NCI-H187 treated with DMSO at 0.1 percent for 48 hours (cell line): ENCODE measurements around the gene ELF1.
"Not testable (repeated sequence)": the region's sequence is repeated elsewhere in the genome, so short reads cannot be mapped to it uniquely, and the experiment has no call there.

Experiments
- DNase-seq: peaks from one replicate; lab custom pipeline; 2025; lab: John Stamatoyannopoulos, UW

Gene ELF1

DNA sequence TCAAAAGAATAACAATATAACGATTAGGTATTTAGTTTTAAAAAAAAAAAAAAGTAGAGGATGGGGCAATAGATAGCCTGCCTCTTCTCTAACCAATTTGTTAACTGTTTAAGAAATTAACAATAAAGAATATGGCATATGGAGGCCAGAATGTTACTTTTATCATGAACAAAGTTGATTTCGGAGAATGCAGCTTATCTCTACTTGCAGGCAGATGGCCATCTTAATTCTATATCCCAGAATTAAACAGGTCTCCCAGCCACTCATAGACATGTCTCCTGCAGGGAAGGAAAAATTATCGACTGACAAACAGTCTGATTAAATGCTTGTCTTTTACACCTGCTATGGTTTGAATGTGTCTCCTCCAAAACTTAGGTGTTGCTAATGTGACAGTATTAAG is 133.1 kb downstream of the ELF1 start:
- DNase-seq, result no peak

DNA sequence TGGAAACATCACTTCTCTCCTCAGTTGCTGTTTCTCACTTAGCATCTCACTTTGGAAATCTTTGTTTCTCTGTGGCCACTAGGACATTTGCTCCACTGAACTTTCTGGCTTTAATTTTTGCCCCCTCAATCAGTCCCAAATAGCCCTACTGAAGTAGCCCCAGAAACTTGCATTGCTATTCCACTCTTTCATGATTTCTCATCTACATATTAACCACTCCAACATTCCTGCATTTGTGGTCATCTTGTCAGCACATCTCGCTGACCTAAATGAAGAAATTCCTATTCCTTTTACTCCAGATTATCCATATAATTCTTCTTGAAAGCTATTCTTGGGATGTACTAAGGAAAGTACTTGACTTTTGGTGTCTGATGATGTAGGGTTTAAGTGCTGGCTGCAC is 134.9 kb downstream of the ELF1 start:
- not testable (repeated sequence) for DNase-seq
